GM18858 (cell line): ENCODE measurements around the gene AKR7A3.
"Not testable (repeated sequence)": the region's sequence is repeated elsewhere in the genome, so short reads cannot be mapped to it uniquely, and the experiment has no call there.

Source experiments
- ATAC-seq: cut with Tn5 transposase; IDR thresholded peaks from one replicate; pipeline ENCODE4 v1.9.1; 2021; ENCODE audit not compliant: unreplicated experiment

AKR7A3 gene

DNA sequence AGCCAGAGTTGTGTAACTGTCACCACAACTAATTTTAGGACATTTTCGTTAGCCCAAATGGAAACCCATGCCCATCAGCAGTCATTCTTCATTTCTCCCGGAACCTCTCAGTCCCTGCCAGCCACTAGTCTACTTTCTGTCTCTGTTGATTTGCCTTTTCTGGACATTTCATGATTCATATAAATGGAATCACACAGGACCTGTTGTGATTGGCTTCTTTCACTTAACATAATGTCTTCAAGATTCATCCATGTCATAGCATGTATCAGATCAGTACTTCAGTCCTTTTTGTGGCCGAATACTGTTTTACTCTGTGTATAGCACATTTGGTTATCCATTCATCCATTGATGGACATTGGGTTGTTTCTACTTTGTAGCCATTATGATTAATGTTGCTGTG, 30.6 kb upstream of the AKR7A3 start:
- ATAC-seq, result no peak

DNA sequence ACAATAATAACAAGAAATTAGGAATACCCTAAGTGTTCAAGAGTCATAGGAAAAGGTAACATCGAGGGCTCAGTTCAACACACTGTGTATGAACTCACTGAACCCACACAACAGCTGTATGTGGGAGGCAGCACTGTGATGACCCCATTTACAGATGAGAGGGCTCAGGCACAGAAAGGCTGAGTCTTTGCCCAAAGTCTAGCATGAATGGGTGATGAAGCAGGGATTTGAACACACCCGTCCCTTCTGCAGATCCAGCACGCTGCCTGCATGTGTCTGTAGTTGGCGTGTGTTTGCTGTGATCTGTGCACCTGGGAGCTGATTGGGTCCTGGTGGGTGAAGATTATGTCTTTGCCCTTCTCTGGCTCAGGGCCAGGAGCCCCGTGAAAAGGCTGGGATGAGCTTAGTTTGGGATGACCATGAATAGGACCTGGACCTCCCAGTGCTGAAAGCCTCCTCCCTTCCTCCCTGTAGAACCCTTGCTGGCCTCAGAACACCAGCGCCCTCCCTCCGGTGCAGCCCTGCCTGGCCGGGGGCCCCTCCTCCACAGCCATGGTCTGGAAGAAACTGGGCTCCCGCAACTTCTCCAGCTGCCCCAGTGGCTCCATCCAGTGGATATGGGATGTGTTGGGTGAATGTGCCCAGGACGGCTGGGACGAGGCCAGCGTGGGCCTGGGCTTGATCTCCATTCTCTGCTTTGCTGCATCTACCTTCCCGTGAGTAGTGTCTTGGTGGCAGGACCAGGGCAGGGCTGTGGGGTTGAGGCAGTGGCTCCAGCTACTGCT, 28.7 kb upstream of the AKR7A3 start:
- no peak for ATAC-seq

DNA sequence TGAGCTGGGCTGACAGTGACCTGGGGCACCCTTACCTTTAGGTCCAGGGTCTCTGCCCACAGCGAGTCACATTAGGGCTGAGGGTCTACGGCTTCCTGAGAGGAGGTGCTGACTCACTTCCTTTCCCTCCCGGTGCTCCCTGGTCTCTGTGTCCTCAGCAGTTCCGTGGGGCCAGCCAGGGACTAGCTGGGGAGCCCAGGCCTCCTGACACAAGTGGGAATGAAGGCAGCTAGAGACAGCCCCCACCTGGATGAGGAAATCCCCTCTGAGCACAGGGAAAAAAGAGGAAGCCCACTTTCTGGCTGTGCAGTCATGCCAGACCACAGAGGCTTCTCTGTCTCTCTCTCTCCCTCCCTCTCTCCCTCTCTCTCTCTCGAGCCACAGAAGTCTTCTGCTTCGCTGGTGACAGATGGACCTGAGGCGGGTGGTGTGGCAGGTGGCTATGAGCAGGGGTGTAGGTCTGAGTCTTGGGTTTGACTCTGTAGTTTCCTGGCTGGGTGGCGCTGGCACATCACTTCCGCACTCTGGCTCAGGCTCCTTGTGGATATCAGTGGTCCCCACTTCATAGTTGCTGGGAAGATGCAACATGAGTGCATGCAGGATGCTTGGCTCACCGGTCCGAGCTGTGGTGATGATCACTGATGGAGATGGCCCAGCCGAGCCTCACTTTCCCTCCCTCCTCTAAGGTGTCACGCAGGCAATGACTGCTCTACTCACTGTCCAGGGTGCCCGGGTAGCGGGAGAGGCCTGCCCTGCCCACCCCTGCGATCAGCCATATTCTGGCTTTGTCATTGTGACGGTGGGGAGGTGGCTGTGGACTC, 27.0 kb upstream of the AKR7A3 start:
- ATAC-seq, result no peak

DNA sequence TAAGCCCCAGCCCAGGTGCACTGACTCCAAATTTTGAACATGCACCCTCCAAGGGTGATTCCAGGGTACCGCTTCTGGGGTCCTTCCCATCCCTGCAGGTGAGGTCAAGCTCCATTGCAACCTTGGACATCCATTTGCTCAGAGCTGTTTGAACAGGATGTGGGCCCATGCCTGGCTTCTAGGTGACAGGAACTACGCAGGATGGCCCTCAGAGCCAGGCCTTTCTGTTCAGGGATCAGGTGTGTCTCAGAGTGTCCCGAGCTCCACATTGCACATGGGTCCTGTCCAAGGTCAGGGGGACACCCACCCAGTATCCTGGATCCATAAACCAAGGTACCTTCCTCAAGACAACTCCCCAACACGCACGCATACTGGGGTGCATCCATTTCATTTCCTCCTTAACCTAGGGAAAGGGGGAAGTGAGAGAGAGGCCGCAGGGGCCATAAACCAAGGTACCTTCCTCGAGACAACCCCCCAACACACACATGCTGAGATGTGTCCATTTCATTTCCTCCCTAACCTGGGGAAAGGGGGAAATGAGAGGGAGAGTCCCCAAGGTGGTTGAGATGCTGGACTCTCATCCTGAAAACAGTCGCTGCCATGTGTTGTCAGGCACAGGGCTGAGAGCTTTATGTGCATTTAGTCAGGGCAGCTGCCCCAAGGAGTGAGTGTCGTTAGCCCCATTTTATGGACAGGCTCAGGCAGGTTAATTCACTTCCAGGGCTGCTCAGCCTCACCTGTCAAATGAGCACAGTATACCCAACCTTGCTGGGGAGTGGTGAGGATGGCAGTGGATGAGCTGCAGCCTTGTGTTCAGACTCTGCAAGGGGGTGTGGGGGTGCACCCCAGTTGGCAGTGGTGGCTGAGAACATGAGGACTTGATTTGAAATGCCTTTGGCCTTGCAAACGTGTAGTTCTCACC, 25.7 kb upstream of the AKR7A3 start:
- ATAC-seq, result no peak

DNA sequence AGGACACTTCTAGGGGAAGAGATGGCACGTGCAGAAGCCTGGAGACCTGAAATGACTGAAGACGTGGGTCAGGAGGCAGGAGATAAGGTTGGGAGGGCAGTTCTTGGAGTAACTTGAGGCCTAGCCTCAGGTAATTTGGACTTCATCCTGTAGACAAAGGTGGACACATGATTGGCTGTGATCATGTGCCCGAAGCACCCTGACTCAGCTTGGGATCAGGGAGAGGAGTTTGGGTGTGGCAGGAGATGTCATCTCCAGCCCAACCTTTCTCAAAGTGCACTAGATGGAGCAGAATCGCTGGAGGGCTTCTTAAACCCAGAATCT, 25.0 kb upstream of the AKR7A3 start:
- no peak for ATAC-seq

DNA sequence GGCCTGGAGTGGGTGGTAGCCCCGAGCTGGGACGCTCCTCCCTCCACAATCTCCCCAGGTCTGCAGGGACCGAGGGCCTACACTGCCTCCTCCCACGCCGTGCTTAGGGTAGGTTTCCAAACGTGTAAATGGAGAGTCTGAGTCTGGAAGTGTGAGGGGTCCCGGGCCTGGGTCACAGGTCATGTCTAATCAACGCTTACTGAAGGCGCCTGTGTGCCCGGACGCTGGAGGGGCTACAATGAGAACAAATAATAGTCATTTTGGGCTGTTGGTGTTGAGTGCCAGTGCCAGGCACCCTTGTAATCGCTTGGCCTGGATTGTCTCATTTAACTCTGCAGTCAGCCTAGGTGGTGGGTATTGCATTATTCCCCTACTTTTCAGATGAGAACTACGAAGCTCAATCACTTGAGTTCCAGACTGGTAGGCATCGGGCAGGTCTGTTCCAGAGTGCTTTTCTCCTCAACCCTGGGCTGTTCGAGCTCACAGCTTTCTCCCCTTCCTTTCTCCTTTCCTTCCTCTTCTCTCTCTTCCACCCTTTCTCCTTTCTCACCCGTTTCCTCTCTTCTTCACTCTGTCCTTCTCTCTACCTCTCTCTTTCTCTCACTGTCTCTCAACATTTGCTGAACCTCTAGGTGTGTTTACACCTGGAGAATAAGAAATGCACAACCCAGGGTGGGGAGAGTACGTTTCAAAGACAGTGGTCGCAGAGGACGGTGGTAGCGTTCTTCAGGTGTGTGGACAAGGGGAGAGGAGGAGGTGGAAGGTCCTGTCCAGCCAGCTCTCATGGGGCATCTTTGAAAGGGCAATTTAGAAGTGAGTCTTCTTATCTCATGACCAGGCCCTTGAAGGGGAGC, 24.4 kb upstream of the AKR7A3 start:
- no peak for ATAC-seq

DNA sequence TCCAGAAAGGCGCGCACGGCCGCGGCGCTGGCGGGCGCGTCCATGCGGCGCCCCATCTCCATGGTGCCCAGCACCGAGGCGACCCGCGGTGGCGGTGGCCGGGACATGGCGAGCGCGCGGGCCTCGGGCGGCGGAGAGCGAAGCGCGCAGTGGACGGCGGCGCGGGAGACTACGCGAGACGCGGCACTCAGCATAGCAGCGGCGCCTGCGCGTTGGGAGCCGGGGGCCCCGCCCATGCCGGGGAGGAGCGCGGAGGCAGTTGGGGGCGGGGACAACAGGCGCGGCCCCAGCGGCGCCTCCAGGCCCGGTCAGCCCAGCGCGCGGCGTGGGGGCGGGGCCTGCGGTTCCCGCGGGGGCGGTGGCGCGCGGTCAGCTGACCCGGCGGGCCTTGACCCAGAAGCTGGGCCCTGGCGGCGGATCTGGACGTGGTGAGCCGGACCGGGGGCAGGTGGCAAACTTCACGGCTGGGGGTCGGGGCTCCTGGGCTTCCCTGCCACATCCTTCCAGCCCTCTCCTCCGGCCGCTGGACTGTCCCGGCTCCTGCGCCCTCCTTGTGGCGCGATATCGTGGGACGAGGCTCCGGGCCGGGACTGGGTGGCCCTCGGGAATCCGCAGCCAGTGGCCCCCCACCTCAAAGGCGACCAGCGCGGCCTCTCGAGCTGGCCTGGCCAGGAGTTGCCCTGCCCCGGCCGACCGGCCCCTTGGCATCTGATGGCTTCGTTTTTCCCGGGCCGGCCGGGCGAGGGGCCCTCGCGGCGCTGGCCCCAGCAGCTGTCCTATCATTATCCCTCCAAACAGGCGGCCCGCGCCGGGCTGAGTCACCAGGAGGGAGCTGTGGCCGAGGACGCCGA, 23.6 kb upstream of the AKR7A3 start, which contains the start of the genes AKR7A2 and SLC66A1:
Gene AKR7A2, minus strand, starts transcription at position 214 of the 851 bp plus-strand sequence. Its CDS starts 20 bp downstream, at position 194.
Gene SLC66A1, plus strand, starts transcription at position 396 of the 851 bp plus-strand sequence. CDS start 5,352 bp downstream, outside the sequence.
- peak; percentile 44 for ATAC-seq

DNA sequence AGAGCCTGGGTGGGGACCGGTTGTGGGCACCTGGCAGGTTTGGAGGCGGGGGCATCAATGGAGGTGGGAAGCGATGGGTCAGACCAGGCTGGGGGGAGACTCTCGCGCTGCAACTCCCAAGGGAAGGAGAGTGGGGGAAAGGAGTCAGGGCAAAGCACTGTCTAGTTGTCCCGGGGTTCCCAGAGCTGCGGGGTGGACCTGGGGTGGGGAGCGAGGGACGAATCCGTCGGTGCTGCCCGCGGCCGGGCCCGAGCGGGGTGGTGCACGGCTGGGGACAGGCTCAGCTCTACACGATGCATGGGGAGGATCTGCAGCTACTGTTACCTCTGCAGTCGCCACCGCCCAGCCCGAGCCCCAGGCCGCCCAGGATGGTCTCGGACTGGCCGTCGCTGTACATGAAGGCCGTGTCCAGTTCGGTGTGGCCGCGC, 22.9 kb upstream of the AKR7A3 start:
- ATAC-seq, result no peak

DNA sequence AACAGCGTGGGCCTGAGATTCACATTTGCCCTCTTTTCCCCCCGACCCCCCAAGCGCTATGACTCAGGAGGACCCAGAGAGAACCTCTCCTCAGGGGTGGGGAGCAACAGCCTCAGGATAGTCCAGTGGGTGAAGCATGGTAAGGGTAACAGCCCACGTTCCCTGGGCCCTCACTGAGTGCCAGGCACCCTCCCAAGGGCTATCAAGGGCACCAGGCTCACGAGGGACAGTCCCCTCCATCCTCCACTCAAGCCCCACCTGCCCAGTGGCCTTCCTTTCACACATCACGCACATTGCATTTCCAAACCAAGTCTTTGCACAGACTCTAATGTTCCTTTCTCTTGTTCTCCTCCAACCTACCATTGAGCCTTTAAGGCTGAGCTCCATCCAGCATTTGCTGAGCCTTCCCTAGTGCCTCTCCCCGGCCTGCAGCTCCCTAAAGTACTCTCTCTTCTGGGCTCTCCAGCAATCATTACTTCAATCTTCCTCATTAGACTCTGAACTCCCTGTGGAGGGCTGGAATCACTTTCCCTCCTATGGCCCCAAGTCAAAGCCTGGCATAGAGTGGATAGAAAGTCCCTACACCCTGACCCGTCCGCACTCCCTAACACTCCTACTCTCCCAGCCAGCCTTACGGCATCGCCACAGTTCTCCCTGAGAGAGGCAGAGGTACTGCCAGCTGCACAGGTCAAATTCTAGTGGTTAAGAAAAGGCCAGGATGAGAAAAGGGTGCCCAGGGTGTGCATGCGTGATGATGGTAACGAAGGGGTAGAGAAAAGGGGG, 22.3 kb upstream of the AKR7A3 start:
- ATAC-seq, result no peak

DNA sequence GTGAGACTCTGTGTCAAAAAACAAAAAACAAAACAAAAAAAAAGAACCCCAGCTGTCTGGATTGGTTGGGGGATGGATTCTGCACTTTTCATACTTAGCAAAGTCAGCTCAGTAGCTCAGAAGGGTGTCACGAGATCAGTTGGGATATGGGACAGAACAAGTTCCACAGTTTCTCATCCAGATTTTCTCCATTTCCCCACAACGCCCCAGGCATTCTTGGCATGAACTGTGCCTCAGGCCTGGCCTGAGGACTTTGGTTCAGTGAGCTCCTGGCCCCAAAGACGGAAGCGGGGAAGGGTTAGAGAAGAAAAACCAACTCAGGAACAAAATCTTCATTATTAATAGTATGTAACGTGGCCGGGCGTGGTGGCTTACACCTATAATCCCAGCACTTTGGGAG, 21.5 kb upstream of the AKR7A3 start:
- no peak for ATAC-seq

DNA sequence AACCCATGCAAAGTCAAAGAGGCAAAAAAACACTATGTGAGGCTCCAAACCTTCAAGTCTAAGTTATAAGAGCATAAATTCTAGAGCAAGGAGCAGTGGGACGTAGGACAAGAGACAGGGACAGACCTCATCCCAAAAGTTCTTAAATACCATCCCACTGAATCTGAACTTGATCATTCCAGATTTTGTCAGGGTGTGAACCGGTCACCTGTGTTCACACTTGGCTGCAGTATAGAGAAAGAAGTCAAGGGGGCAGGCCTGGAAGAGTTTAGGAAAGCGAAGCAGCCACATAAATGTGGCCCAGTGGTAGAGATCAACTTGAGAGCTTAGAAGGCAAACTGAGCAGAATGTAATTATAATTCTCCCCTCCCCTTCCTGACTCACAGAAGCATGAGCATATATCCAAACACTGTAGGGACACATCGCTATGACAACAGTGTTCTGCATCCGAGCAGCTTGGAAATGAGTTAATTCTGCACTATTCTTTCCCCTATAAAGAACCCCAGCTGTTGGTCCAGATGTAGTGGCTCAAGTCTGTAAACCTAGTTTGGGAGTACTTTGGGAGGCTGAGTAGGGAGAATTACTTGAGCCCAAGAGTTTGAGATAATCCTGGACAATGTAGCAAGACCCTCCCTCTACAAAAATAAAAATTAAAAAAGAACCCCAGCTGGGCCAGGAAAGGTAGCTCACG, 20.7 kb upstream of the AKR7A3 start:
- ATAC-seq, result no peak

DNA sequence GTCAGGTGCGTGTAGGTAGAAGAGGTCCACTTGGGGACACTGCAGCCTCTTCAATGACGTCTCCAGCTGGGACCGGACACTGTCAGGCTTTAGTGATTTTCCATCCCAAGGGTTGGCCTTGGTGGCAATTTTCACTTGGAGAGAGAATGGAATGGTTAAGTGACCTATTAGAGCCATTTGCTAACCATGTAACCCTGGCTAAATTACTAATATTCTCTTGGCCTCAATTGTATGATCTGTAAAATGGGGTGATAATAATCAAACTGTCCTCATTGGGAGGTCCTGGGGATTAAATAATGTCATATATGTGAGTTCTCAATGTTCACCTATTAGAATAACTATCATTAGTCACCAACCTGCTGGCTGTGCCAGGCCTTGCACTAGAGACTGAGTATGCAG, 19.9 kb upstream of the AKR7A3 start:
- no peak for ATAC-seq

DNA sequence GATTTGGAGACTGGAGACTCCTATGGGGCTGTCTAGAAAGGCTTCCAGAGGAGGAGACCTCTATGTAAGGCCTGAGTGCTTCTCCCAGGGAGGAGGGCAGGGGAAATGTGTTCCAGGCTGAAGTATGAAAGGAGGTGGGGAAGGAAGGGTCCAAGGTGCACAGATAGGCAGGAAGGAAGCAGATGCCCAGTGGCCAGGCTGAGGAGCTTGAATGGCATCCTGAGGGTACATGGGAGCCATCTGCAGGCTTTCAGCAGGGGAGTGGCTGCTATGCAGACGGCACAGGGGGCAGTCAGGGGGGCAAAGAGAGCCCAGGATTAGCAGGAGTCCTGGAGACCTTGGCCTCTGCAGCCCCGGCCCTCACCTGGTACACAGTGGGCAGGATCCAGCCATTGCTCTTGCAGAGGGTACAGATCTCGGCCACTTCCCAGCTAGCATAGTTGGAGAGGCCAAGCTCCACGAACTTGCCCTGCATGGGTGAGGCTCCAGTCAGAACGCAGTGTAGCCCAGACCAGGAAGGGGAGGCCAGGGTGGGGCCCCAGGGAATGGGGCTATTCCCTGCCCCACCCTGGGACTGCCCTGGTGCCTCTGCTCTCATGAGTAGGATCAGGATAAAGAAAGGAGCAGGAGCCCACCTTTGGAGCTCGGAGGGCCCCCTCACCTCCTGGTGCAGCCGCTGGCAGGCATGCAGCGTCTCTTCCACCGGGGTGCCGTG, 19.4 kb upstream of the AKR7A3 start:
- no peak for ATAC-seq

DNA sequence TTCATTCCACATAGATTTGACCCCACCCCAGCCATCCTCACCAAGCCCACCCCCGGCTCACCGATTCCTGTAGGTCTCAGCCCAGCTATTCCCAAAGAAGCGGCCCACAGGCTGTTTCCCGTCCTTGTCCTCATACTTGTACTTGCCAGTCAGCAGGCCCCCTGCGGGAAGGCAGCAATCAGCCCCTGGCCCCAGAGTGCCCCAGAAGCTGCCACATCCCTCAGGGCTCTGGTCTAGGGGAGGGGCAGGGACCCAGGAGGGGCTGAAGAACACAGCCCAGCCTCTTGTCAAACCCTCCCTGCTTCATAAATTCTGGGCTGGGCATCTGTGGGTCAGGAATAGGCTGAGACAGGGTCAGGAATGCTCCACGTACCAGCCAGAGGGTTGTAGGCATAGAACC, 18.4 kb upstream of the AKR7A3 start:
- ATAC-seq, result no peak

DNA sequence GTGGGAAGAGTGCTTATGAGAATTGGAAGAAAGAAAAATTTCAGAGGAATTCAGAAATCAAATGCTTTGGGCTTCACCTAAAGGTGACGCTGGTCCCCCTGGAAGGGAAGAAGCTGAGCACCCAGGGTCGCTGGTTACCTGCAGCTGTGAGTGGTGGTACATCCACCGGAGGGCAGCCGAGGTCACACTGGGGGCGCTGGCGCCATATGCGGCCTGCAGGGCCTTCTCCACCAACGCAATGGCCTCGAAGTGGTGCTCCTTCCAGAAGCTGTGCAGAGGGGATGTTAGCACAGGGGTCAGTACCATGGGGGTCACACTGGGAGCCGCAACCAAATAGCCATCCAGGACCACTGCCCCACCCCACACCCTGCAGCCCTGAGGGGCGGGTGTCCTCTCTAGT, 17.3 kb upstream of the AKR7A3 start:
- ATAC-seq, result no peak

DNA sequence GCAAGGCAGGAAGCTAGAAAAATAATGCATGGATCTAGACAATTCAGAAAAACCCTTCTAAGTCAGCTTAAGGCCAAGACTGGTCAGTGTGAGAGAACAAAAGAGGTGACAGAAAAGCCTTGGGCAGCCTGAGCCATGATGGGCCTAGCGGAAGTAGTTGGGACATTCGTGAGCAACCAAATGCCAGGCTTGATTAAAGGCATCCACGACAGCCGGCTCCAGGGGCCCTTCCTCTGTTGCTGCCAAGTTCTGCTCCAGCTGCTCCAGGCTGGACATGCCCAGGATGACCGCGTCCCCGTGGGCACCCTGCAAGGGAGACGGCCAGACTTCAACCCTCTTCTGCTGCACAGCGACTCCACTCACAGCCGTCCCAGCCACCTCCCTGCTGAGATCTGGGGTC, 15.5 kb upstream of the AKR7A3 start:
- not testable (repeated sequence) for ATAC-seq

DNA sequence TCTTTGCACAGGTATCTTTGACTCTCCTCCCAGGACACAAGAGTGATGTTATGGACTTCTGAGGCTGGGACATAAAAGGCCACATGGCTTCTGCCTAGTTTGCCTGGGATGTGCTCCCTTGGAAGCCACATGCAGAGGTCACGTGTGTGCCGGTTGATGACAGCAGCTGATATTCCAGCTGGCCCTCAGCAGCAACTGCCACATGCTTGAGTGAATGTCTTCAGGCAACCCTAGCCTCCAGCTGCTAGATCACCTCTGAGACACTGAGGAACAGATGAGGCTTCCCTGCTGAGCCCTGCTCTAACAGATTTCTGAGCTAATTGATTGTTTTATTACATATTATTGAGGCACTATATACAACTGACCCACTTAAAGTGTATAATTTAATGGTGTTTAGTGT, 11.6 kb upstream of the AKR7A3 start:
- ATAC-seq, result no peak
